HEK293 (cell line): ENCODE results near the gene PMF1.

Experiments
- CTCF ChIA-PET: fragments of 350-600 bp; formaldehyde crosslinking; extraction: SDS; loops from one replicate; lab custom pipeline; 2021; ENCODE audit warnings: antibody characterized with exemption; lab: Yijun Ruan, JAX
- POLR2A ChIA-PET: fragments of 300-600 bp; formaldehyde crosslinking; extraction: SDS; loops from one replicate; lab custom pipeline; 2020; ENCODE audit warnings: antibody characterized with exemption, inconsistent platforms; lab: Yijun Ruan, JAX
- H3K27ac ChIP-seq: fragments of 200-500 bp; sonication (Bioruptor generic); 2 replicates; pipeline ENCODE4 v1.5.1; 2014; ENCODE audit warnings: low read depth, low read length, control low read depth, inconsistent platforms; ENCODE audit errors: extremely low read depth
- H3K36me3 ChIP-seq, 2 experiments: fragments of 200-500 bp in 1 of 2; sonication (Bioruptor generic) in 1 of 2; 1 replicate in 1 of 2; 2 replicates in 1 of 2; pipeline ENCODE4 v1.5.1; 2014 to 2017; ENCODE audit warnings: inconsistent platforms in 2 of 2, low read length in 2 of 2; ENCODE audit not compliant: control insufficient read depth in 2 of 2, insufficient read depth in 1 of 2
- H3K4me1 ChIP-seq: fragments of 200-500 bp; sonication (Bioruptor generic); 2 replicates; pipeline ENCODE4 v1.5.1; 2014; ENCODE audit warnings: mild to moderate bottlenecking, low read length, inconsistent platforms; ENCODE audit not compliant: control insufficient read depth, insufficient read depth
- H3K4me3 ChIP-seq: 2 replicates; pipeline ENCODE4 v1.5.1; 2011; ENCODE audit warnings: low read depth, mild to moderate bottlenecking, control low read depth, low read length, moderate library complexity
- H3K9me3 ChIP-seq: fragments of 200-500 bp; sonication (Bioruptor generic); 2 replicates; pipeline ENCODE4 v1.5.1; 2014; ENCODE audit warnings: low read depth, low read length, inconsistent platforms; ENCODE audit not compliant: control insufficient read depth, insufficient read depth
- HOXA7 ChIP-seq: sonication (generic); formaldehyde crosslinking; IDR thresholded peaks from 2 replicates; pipeline ENCODE4 v1.8.1; 2022; ENCODE audit warnings: missing genetic modification reagents, borderline replicate concordance
- PRDM2 ChIP-seq: fragments of 450-650 bp; formaldehyde crosslinking; IDR thresholded peaks from 2 replicates; pipeline ENCODE4 v1.5.1; 2016; ENCODE audit warnings: missing biosample characterization, missing genetic modification characterization, borderline replicate concordance
- REST ChIP-seq: fragments of 450-650 bp; formaldehyde crosslinking; IDR thresholded peaks from 2 replicates; pipeline ENCODE4 v1.5.1; 2016; ENCODE audit warnings: missing biosample characterization, missing genetic modification characterization
- ZBTB11 ChIP-seq: fragments of 450-650 bp; formaldehyde crosslinking; conservative IDR thresholded peaks from 2 replicates; pipeline ENCODE4 v1.5.1; 2016; ENCODE audit warnings: low read depth, missing biosample characterization, missing genetic modification characterization
- ZFP3 ChIP-seq: fragments of 450-650 bp; formaldehyde crosslinking; IDR thresholded peaks from 2 replicates; pipeline ENCODE4 v1.5.1; 2016; ENCODE audit warnings: low read depth, missing biosample characterization, missing genetic modification characterization
- ZNF18 ChIP-seq: fragments of 450-650 bp; formaldehyde crosslinking; IDR thresholded peaks from 2 replicates; pipeline ENCODE4 v1.5.1; 2016; ENCODE audit warnings: missing biosample characterization, missing genetic modification characterization
- ZNF398 ChIP-seq: fragments of 450-650 bp; formaldehyde crosslinking; IDR thresholded peaks from 2 replicates; pipeline ENCODE4 v1.5.1; 2017; ENCODE audit warnings: missing biosample characterization, missing genetic modification characterization
- ZNF692 ChIP-seq: fragments of 450-650 bp; formaldehyde crosslinking; IDR thresholded peaks from 2 replicates; pipeline ENCODE4 v1.5.1; 2016; ENCODE audit warnings: missing biosample characterization, missing genetic modification characterization
- ZSCAN4 ChIP-seq: fragments of 450-650 bp; formaldehyde crosslinking; IDR thresholded peaks from 2 replicates; pipeline ENCODE4 v1.5.1; 2017; ENCODE audit warnings: missing biosample characterization, missing genetic modification characterization

Gene PMF1

GRCh38 chr1:156248323-156248683, 35.5 kb downstream of the PMF1 start:
- TF ChIP-seq PRDM2 (tag by site-specific recombination) = no peak
- no peak for TF ChIP-seq ZBTB11 (tag by site-specific recombination)
- TF ChIP-seq ZFP3 (tag by site-specific recombination) = no peak
- no peak for TF ChIP-seq ZSCAN4 (tag by site-specific recombination)
- no peak for TF ChIP-seq ZNF692 (tag by site-specific recombination)
- no peak for TF ChIP-seq ZNF398
- TF ChIP-seq REST (tag by site-specific recombination) = no peak
- TF ChIP-seq HOXA7 (CRISPR knock-in tag) = no peak
- TF ChIP-seq ZNF18 (tag by site-specific recombination) = no peak
- no peaks in the 10 kb centered on the region for H3K9me3 ChIP-seq
- no peaks in the 10 kb centered on the region for H3K4me1 ChIP-seq
- ChIA-PET CTCF (interaction anchor here (0.5 to 0.9 kb wide), 2 partner anchors 103 to 151 kb away, joined by 3 read pairs; no protein-coding TSS in a partner anchor), POLR2A (interaction anchor here (0.6 to 1.8 kb wide), 2 partner anchors 11 to 23 kb away, joined by 3 to 5 read pairs; no protein-coding TSS in a partner anchor)
- H3K36me3 ChIP-seq = peaks cover 0 to 53% of the 10 kb centered on the region in 2 experiments; a peak in 1 of 3 replicates
- H3K27ac ChIP-seq = no peak overlapping the region
- no peak overlapping the region for H3K4me3 ChIP-seq
